Stimulated activated CD8-positive, alpha-beta memory T cell treated with anti-CD3 and anti-CD28 coated beads, Interleukin-7, amount 100 ng/mL, for 24 hours (primary cell): ENCODE results near the gene HEMK1.

ENCODE experiments used
- DNase-seq: peaks from one replicate; pipeline ENCODE4 v3.0.0-alpha.2; 2020; ENCODE audit warnings: low read depth

Gene HEMK1

GRCh38 chr3:50602595-50603191, 33.4 kb downstream of the HEMK1 start:
- no peak for DNase-seq

- DNase-seq = no peak
These were observed 34.2 kb downstream of the HEMK1 start for GRCh38 chr3:50603261-50604109.

DNA sequence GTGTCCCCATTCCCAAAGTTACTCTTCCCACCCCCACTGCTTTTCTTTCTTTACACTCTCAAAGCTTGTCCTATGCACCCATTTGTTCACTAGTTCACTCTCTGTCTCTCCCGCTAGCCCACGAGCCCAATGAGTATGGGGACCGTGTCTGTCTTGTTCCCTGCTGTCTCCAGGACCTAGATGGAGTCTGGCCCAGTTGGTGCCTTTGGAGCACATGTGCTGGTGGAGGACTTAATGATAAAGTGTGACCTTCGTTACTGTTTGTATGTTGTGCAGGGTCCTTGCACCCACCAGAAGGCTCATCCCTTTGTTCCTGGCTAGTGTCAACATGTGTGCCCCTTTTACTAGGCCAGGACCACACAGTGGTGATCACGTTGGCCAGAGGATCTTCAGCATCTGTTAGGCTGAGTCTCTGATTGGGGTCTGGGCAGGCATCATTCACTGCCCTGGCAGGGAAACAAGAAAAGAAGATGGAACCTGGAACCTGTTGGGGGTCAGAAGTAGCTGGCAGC, 34.8 kb downstream of the HEMK1 start:
- no peak for DNase-seq

GRCh38 chr3:50604628-50605588, 35.6 kb downstream of the HEMK1 start:
- DNase-seq = no peak

GRCh38 chr3:50605901-50606326, 36.6 kb downstream of the HEMK1 start:
- DNase-seq = no peak

- no peak for DNase-seq
These were observed 37.3 kb downstream of the HEMK1 start for GRCh38 chr3:50606596-50606995.

DNA sequence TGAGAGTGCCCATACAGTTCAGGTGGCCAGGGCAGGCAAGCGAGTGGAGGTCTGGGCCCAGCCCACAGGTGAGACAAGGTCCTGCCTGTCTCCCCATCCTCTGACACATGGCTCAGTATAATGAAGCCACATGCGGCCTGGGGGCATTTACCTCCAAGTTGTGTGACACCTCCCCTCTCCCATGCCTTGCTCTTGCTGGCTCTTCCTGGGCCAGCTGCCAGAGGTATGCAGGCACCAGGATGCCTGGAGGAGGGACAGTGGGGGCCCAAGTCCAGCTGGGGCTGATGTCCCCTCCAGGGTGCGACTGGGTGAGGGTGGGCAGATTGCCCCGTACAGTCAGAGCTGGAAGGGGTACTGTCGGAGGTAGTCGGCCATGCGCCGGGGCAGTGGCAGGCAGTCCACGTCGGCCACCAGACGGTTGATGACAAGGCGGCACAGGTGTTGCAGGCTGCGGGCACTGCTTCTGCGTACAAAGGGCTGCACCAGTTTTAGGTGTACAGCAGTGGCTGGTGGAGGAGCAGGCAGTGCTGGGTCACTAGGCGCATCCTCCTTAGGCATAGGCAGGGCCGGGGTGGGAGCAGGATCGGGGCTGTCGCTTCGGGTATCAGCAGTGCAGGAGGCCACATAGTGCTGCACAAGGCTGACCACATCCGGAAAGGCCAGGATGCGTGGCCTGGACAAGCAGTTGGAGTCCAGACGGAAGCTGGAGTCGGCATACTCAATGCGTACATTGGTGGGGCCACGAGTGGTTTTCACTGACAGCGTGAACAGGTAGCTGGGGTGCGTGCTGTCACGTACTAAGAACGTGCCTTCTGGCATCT, 38.2 kb downstream of the HEMK1 start:
- no peak for DNase-seq

GRCh38 chr3:50608278-50608677, 39.0 kb downstream of the HEMK1 start:
- no peak for DNase-seq

DNA sequence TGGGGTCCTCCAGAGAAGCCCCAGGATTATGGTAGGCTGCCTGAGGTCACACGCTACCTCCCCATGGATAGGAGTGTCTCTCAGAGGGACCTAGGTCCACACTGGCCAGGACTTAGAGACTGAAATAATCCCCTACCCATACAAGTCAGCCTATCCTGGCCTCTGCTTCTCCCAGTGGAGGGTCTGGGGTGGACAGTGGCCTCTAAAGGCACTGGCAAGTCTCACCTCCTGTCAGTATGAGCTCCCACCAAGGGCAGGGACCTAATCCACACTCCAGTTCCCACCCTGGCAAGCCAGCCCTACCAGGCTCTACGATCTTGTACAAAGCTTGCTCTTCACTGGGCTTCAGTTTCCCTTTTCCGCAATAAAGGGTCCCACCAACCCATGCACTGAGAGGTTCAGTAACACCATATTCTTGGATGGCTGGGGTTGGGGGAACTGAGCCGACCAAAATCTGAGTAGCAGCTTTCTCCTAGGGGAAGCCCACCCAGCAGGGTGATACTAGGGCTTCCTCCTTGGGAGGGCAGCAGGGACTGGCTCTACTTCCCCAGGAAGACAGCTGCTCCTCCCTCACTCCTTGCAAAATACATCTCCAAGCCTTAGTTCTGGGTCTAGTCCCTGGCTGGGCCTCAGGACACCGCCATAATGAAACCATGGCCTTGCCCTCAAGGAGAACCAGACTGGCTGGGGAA, 39.9 kb downstream of the HEMK1 start:
- DNase-seq = no peak

- no peak for DNase-seq
These were observed 40.4 kb downstream of the HEMK1 start for GRCh38 chr3:50609763-50610085.

DNA sequence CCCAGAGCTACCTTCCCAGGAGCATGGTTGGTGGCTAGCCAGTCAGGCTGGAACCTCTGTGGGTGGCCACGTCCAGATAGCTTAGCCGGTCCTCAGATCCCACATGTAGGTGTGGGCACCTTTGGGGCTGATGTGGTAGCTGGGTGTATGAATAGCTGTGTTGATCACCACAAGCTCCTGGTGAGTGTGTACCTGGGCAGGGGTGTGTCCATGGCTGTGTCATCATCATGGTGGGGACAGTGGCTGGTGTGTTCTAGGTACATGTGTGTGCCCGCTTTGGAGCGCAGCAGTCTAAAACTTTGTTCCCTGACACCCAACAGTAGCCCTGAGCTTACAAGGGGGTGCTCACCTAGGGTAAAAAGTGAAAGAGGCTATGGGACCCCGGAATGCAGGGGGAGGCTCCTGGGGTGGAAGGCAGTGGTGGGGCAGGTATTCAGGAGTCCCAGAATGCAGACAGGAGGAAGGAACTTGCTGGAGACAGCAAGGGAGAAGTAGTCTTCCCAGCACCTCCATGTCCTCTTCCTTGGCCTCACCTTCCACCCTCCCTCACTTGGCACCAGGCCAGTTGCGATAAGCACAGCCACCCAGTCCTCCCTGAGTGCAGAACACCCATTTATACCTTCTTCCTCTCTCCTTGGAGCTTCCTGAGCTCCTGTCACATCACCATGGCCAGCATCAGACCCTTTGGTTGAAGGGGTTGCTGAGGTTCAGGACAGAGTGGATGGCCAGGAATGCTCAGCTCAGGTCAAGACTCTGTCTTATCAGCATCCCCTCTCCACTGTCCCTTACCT, 41.1 kb downstream of the HEMK1 start:
- no peak for DNase-seq

DNA sequence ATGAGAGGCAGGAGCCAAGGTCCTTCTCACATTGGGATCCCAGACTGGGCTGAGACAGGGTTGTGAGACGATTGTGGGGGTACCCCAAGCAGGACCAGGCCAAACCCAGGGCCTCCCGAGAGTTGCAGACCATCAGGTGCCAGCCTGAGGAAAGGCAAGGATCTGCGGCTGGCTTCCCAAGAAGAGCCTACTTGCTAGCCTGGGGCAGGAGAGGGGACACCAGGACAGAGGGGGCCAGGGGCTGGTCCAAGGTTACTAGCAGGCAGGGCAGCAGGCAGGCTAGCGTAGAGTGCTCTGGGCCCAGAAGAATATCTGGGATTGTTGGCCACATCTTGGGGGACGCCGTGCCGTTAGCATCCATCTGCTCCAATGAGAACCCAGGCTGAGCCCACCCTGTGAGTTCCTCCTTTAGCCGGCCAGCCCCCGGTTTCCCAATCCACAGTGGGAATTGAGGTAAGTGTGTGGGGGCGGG, 41.7 kb downstream of the HEMK1 start:
- no peak for DNase-seq

GRCh38 chr3:50611464-50612233, 42.3 kb downstream of the HEMK1 start, which contains the start of gene CISH:
CISH (minus strand) TSS chr3:50611774; CDS start chr3:50611650, 124 bp downstream.
- DNase-seq = peak; percentile 95

GRCh38 chr3:50612234-50612882, 43.0 kb downstream of the HEMK1 start:
- no peak for DNase-seq

GRCh38 chr3:50612970-50613846, 43.9 kb downstream of the HEMK1 start:
- no peak for DNase-seq

DNA sequence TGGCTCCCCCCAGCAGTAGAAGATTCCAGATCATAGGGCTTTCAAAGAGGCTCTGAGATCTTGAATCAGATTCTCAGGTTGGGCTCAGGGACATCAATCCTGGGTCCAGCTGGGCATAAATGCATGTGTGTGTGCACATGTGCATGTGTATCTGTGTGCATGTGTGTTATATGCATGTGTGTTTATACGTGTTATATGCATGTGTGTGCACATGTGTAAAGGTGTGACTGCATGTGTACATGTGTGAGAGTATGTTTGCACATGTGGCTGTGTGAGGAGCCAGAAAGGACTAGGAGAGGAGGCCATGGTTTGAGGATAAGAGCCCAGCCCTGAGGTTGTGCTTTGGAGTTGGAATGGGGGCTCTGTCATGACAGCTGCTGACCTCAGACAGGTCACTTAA, 45.9 kb downstream of the HEMK1 start:
- no peak for DNase-seq

- DNase-seq = no peak
These were observed 46.9 kb downstream of the HEMK1 start for GRCh38 chr3:50616003-50616769.
